HG03025 (cell line): ENCODE results near the gene PGAM4.
"Not testable (repeated sequence)": the region's sequence is repeated elsewhere in the genome, so short reads cannot be mapped to it uniquely, and the experiment has no call there.

Experiments
- ATAC-seq: cut with Tn5 transposase; IDR thresholded peaks from one replicate; pipeline ENCODE4 v1.9.1; 2021; ENCODE audit warnings: mild to moderate bottlenecking, moderate library complexity; ENCODE audit not compliant: unreplicated experiment, low FRiP score

PGAM4 gene

DNA sequence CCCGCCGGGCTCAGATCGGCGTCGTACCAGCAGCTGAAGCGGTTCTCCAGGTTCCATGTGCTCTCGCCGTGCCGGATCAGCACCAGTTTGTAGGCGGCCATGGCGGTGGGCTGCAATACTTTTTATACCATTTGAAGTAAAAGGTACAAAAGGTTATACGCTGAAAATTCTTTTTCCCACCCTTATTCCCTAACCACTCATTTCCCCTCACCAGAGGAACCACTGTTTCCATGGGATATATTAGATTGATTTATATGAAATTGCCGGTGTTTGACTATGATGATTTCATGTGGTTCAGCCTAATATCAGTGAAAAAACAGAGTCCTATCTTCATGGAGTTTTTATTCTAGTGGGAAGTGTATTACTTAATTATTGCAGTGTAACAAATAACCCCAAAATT, at the start of gene PGAM4:
PGAM4 (minus strand) TSS at position 101 of the 400 bp plus-strand sequence; CDS start at position 101, 0 bp downstream.
- no peak for ATAC-seq

DNA sequence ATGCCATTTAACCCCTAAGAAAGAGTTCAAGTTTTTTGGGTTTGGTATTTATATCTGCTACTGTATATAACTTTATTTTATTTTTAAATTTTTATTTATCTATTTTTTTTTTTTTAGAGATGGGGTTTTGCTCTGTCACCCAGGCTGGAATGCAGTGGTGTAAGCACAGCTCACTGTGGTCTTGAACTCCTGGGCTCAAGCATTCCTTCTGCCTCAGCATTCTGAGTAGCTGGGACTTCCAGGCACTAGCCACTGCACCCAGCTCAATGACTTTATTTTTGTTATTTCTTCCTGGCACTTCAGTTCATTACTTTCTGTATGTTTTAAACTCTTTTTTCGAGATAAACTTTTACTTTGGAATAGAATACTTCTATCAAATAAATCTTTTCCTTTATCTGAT, 42.4 kb upstream of the PGAM4 start:
- ATAC-seq: no peak

DNA sequence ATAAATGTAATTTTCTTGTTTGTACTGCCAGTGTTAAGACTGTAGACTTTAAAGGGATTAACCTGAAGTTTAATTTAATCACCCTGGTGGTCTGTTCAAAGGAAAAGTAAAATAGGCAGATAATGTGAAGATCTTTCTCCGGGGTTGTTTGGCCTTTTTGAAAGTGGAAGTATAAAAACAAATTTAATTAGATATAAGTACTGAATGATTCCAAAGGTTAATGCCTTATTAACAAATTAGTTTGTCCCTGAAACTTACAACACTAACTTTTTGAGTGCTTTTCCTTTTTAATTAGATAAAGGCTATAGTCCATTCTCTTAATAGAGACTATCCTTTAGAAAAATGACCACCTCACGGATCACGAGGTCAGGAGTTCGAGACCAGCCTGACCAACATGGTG, 10.4 kb upstream of the PGAM4 start:
- ATAC-seq: no peak

DNA sequence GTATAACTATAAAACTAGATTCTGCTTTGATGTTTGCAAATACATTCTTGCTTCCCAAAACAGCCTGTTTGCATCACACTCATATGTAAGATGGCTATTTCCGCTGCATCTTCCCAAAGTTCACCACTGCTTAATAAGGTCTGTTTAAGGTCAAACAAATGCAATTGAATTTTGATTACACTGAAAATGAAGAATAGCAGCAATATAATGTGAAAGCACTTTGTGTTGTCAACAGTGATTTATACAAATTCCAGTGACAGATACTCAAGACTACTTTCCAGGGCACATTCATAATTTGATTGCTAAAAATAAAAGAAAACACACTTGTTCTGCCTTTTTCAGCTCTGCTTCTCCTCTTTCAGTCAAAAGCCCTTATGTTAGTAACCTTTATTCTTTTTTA, 8.1 kb upstream of the PGAM4 start:
- no peak for ATAC-seq

DNA sequence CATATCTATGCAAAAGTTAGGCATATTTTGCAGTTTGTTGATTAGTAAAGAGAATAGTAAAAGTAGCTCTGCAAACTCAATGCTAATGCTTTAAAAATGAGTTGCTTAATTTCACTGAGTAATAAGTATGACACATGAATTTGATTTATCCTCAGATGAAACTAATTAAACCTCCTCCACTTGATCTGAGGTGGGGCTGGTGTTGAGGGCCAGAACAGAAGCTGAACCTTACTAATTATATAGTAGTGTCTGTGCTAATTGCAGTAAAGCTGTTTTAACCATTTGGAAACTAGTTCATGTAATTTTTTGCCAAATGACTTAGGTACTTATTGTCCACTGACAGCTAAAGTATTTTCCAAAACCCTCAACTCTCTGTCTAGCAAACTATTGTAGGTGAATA, 7.7 kb upstream of the PGAM4 start:
- no peak for ATAC-seq

DNA sequence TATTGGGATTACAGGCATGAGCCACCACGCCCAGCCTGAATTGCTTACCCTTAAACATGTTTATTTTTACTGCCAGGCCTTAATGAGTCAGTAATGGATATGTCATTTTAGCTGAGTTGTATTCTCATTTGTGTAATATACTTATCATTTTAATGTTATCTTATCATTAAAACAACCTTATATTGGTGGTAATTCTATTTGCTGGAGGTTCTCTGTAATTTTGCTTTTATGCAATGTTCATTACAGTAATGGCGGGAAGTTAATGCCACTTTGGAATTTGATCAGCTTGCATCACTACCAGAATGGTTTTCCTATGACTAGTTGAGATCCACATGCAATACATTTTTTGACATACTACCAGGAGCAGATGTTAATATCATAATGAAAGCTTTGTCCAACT, 6.3 kb upstream of the PGAM4 start:
- ATAC-seq: no peak

DNA sequence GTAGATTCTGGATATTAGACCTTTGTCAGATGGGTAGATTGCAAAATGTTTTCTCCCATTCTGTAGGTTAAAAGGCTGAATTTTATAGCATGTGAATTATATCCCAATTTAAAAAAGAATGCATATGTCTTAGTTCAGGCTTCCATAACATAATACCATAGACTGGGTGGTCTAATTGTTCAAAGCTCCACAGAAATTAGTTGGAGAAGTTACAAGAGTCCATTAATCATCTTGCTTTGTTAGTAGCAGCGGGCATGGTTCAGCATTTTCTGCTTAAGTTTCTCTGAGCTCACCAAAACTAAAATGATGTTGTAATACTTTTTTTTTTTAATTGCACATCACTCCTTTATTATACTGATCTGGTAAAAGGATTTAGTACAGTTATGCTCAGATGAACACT, 1.8 kb downstream of the PGAM4 start:
- no peak for ATAC-seq

DNA sequence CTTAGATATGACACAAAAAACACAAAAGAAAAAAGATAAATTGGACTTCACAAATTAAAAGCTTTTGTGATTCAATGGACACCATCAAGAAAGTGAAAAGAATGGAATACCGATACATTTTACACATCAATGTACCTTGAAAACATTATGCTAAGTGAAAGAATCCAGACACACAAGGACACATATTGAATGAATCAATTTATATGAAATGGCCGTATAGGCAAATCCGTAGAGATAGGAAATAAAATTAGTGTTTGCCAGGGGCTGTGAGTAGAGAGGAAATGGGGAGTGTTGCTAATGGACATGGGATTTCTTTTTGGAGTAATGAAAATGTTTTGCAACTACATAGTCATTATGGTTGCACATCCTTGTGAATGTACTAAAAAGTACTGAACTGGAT, 3.1 kb downstream of the PGAM4 start:
- ATAC-seq: no peak

DNA sequence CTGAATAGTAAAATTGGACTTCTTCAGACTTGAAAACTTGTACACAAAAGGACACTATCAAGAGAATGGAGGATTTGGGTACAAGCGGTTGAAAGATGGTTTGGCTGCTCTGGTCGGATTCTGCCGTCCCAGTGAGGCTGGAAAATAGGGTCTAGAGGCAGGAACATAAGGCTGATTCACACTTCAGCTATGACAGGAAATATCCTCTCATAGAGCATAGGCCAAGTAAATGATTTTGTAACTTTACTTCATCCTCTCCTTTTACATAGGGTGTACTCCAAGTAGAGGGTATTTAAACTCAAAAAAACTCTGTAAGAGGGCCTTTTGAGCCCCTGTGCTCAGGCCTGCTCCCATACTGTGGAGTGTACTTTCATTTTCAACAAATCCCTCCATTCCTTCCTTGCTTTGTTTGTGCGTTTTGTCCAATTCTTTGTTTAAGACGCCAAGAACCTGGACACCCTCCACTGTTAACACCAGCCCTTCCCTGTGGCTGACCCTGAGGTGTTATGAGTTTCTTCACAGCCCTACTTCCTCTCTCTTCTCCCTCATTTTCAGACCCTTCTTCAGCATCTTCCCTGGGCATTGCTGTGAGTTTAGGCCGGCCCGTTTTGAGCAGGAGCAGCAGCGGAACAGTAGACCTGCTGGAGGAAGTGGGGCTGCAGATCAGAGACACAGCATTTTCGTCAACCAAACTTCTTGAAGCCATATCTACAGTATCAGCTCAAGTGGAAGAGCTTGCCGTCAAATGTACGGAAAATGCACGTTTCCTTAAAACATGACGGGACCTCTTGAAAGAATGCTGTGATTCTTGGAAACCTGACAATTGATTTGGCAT, 7.2 kb downstream of the PGAM4 start:
- ATAC-seq: no peak

DNA sequence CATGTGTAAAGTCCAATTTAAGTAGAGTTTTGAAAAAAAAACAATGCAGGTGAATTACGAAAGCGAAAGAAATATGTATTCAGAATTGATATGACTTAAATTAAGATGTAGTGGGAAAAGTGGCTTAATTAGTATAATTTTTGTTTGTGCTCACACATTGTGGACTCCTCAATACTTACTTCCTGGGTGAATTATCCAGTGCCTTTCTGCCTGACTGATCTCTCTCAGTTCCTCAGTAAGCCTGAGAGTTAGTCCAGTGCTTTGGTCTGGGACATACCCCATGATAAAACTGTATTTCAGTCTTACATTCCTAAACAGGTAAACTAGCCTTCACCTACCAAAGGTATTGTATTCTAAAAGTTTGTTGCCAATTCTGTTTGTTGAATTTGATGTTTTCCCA, 8.4 kb downstream of the PGAM4 start:
- ATAC-seq: no peak

DNA sequence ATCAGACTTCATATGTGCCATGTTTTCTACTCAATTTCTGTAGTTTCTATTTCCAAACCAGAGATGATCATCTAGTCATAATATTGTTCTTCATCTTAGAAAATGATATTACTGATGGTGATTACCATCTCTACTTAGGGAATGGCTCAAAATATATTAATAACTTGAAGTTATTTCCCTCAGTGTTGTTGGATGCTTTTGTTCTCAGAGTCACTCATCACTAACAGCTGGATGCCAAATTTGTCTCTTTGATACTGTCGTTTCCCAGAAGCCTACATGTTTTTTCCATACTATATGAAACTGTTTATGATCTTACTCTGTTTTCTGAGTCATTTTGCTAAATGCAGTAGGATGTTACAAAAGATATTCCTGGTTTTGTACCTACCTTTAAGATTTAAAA, 8.9 kb downstream of the PGAM4 start:
- ATAC-seq: no peak

DNA sequence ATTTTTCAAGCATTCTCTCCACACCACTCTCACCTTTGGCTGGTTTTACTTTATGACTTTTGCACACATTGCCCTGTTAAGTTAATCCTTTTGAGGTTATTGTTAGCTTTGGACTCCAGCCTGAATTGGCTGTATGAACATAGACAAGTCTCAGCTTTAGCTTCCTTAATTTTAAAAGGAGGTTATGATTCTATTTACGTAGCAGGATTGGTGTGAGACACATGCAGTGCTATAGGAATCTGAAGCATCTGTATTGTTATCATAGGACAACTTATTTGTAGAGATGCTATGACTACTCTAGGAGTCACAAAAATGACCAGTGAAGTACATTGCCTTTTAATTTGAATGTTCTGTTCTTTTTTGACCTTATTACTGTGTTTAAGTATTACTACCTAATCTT, 15.7 kb downstream of the PGAM4 start:
- ATAC-seq: no peak

DNA sequence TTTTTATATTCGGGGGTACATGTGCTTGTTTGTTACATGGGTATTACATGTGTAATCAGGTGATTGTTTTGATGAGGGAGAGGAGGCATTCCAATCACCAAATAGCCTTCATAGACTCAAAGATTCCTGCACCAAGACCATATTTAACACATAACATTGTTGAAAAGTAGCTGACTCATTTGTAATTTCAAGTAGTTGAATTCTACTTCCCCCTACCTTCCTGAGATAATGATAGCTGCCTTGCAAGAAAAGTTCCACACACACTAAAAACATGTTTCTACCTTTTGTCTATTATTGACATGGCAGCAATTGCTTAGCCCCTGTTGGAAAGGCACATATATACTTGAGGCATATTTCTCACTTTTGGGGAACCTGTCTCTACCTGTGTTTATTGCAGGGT, 16.1 kb downstream of the PGAM4 start:
- ATAC-seq: no peak

DNA sequence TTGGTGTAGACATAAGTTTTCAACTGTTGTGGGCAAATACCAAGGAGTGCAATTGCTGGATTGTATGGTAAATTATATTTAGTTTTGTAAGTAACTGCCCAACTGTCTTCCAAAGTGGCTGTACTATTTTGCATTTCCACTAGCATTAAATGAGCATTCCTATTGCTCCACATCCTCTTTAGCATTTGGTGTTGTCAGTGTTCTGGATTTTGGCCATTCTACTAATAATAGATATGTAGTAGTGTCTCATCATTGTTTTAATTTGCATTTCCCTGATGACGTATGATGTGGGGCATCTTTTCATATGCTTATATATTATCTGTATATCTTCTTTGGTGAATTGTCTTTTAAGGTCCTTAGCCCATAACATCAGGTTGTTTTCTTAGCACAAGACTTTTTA, 17.3 kb downstream of the PGAM4 start:
- ATAC-seq: no peak

DNA sequence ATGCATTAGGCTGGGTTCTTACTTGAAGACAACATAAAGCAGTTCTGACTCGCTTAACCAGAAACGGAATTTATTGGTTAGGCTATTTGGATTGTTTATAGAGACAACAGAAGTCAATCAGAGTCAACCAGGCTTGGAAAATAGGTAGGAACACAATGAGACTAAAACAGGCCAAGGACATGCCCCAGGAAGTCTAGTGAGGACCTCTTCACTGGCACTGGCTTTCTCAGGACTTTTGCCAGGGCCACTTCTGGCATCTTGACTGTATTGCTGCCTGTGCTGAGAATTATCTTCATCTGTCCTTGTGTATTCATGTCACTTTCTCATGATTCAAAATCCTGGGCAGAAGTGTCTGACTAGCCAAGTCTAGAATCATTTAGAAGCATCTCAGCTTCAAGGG, 19.6 kb downstream of the PGAM4 start:
- no peak for ATAC-seq

DNA sequence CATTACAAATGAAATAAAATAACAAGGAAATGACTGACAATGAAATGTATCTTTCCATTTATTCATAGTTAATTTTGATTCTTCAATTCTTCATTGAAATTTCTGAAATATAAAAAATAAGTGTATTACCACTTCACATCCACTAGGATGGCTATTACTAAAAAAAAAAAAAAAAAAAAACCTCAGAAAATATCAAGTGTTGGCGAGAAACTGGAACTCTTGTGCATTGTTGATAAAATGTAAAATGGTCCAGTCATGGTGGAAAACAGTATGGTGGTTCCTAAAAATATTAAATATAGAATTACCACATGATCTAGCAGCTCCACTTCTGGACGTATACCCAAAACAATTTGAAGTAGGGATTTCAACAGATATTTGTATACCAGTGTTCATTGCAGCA, 22.9 kb downstream of the PGAM4 start:
- ATAC-seq: no peak

DNA sequence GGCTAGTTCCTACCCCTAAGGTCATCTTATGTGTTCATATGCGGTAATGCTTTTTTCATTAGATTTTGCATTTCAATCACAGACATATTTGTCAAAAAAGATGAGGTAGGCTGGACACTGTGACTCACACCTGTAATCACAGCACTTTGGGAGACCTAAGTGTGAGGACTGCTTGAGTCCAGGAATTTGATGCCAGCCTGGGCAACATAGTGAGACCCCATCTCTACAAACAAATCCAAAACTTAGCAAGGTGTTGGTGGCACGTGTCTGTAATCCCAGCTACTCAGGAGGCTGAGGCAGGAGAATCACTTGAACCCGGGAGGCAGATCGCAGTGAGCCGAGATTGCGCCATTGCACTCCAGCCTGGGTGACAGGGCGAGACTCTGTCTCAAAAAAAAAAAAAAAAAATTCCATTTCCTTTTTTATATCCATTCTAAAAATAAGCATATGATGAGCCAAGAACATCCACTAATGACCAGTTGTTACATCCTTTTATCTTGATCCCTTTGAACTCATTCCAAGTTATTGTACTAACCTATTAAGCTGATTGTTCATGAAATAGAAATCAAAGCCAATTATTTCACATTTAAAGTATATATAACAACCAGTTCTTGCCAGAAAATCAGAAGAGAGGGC, 23.4 kb downstream of the PGAM4 start:
- no peak for ATAC-seq

DNA sequence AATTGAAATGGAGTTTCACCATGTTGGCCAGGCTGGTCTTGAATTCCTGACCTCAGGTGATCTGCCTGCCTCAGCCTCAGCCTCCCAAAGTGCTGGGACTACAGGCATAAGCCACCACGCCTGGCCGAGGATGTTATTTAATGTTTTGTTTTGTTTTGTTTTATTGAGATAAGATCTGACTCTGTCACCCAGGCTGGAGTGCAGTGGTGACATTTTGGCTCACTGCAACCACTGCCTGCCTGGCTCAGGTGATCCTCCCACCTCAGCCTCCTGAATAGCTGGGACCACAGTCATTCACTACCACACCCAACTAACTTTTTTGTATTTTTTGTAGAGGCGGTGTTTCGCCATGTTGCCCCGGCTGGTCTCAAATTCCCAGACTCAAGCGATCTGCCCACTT, 24.4 kb downstream of the PGAM4 start:
- ATAC-seq: not testable (repeated sequence)

DNA sequence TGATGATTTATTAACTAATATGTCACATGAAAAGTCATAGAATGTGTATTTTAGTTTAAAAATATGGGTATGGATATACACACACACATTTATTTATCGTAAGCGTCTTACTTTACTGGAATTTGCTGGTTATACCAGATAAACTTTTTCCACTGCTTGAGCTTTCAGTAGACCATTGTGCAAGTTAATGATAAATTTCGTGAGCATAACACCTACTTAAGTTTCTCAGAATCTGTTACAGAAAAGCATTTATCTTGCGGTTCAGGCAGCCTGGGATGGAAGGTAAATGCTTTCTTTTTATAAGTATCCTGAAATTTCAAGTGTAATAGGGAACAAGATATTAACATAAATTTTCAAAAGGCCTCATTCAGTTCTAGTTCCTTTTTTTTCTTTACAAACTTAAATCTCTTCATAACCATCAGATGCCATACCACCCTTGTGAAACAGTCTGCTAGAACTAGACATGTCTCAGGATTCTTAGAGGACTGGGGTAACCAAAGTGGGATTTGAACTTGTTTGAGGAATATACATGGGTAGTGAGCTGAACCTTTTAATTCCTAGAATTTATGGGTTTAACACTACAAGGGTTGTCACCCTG, 31.3 kb downstream of the PGAM4 start:
- ATAC-seq: no peak

DNA sequence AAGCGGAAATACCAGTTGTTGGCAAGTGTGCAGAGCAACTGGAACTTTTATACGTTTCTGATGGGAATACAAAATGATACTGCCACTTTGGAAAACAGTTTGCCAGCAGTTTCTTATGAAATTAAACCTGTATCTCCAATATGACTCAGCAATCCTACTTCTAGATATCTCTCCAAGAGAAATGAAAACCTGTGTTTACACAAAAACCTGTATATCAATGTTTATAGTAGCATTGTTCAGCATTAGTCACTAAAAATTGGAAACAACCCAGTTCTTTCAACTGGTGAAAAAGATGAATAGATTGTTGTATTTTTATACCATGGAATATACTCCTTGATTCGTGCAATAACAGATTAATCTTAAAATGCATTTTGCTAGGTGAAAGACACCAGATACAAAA, 32.1 kb downstream of the PGAM4 start:
- ATAC-seq: no peak

DNA sequence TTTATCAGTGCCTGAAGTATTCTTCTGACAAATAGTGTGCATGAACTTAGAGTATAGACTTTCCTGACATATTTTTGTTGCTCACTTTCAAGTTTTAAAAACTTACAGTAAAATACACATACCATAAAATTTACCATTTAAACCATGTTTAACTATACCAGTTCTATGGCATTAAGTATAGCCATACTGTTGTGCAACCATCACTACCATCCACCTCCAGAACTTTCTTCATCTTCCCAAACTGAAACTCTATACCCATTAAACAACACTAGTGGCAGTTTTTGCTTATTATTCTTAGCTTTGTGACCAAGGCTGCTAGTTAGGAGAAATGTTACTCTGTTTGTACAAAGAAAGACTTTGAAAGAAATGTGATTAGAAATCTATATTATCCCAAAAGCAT, 33.1 kb downstream of the PGAM4 start:
- ATAC-seq: no peak

DNA sequence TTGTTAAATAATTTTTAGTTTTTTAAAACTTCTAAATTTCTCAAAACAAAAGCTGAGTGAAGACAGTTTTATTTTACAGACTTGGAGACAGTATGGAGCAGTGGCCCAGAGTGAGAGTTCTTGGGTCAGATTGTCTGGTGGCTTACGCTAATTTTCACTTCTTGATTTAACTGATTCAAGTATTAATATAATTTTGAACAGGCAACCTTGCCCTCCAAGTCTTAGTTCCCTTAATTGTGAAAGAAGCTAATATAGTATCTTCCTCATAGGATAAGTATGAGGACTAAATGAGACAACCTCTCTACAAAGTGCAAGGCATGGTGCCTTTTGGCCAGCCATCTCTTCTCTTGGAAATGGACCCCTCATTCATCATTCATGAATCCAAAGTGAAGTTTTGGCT, 33.6 kb downstream of the PGAM4 start:
- ATAC-seq: no peak
